Neural progenitor cell (in vitro differentiated cells): Measurements from ENCODE around the gene SHROOM3. TPM values are rescaled to one million over a fixed set of nuclear protein-coding genes. Genes with fewer than 3 reads are reported as not detected.

Source experiments
- DNase-seq: peaks from one replicate; pipeline ENCODE4 v3.0.0-alpha.2; 2016; ENCODE audit warnings: low spot score
- H2AFZ ChIP-seq: fragments of 200-600 bp; sonication (generic); replicated peaks from 2 replicates; pipeline ENCODE4 v1.6.1; 2016; ENCODE audit warnings: antibody characterized with exemption
- H3F3A ChIP-seq: fragments of 200-600 bp; sonication (generic); 2 replicates; pipeline ENCODE4 v1.6.1; 2016; ENCODE audit warnings: antibody characterized with exemption, low read depth
- H3K27ac ChIP-seq: fragments of 200-600 bp; sonication (generic); 2 replicates; pipeline ENCODE4 v1.5.1; 2016; ENCODE audit warnings: mild to moderate bottlenecking
- H3K27me3 ChIP-seq: fragments of 200-600 bp; sonication (generic); 2 replicates; pipeline ENCODE4 v1.6.1; 2016; ENCODE audit warnings: mild to moderate bottlenecking, moderate library complexity
- H3K36me3 ChIP-seq: fragments of 200-600 bp; sonication (generic); 2 replicates; pipeline ENCODE4 v1.5.1; 2016
- H3K4me1 ChIP-seq: fragments of 200-600 bp; sonication (generic); 2 replicates; pipeline ENCODE4 v1.6.1; 2016; ENCODE audit warnings: mixed run types
- H3K4me2 ChIP-seq: fragments of 200-600 bp; sonication (generic); 2 replicates; pipeline ENCODE4 v1.6.1; 2016
- H3K4me3 ChIP-seq: fragments of 200-600 bp; sonication (generic); 2 replicates; pipeline ENCODE4 v1.5.1; 2016
- H3K79me2 ChIP-seq: fragments of 200-600 bp; sonication (generic); 2 replicates; pipeline ENCODE4 v1.6.1; 2016; ENCODE audit warnings: low read depth
- H3K9ac ChIP-seq: fragments of 200-600 bp; sonication (generic); 2 replicates; pipeline ENCODE4 v1.6.1; 2016
- H3K9me3 ChIP-seq: fragments of 200-600 bp; sonication (generic); 2 replicates; pipeline ENCODE4 v1.5.1; 2016; ENCODE audit warnings: low read depth
- H4K20me1 ChIP-seq: fragments of 200-600 bp; sonication (generic); 2 replicates; pipeline ENCODE4 v1.6.1; 2016; ENCODE audit warnings: low read depth
- H3K27ac Mint-ChIP-seq: 3 replicates; pipeline ENCODE4 v1.8.0; 2021; ENCODE audit warnings: mixed read lengths
- H3K27me3 Mint-ChIP-seq: 2 replicates; pipeline ENCODE4 v1.8.0; 2022; ENCODE audit warnings: low read depth, mild to moderate bottlenecking, inconsistent platforms, moderate library complexity, mixed read lengths; ENCODE audit not compliant: insufficient read depth
- H3K36me3 Mint-ChIP-seq: 3 replicates; pipeline ENCODE4 v1.8.0; 2021; ENCODE audit warnings: mixed read lengths
- H3K4me1 Mint-ChIP-seq: 3 replicates; pipeline ENCODE4 v1.8.0; 2021; ENCODE audit warnings: mixed read lengths
- H3K4me3 Mint-ChIP-seq: 3 replicates; pipeline ENCODE4 v1.8.0; 2021; ENCODE audit warnings: mild to moderate bottlenecking, moderate library complexity, mixed read lengths
- H3K9me3 Mint-ChIP-seq: 3 replicates; pipeline ENCODE4 v1.8.0; 2020; ENCODE audit warnings: mixed read lengths
- CTCF ChIP-seq: fragments of 200-600 bp; sonication (generic); IDR thresholded peaks from 2 replicates; pipeline ENCODE4 v1.5.1; 2017; ENCODE audit warnings: antibody characterized with exemption, mild to moderate bottlenecking
- EZH2 ChIP-seq: fragments of 200-600 bp; sonication (generic); IDR thresholded peaks from 2 replicates; pipeline ENCODE4 v1.6.1; 2017; ENCODE audit warnings: antibody characterized with exemption, mild to moderate bottlenecking, moderate library complexity
- EZH2phosphoT487 ChIP-seq: fragments of 200-600 bp; sonication (generic); IDR thresholded peaks from 2 replicates; pipeline ENCODE4 v1.6.1; 2017; ENCODE audit warnings: antibody characterized with exemption
- total RNA-seq: library from RNA; depleted of rRNA; stranded (reverse); fragments of >200 nt; gene quantifications from 2 replicates; pipeline ENCODE4 v1.2.3, GENCODE V29; 2015; ENCODE audit warnings: low replicate concordance

SHROOM3 gene
- total RNA-seq, 1 donor from 2014 or later = 36.6 TPM

- Histone ChIP-seq H3K27me3 (no peaks in the 10 kb centered on the region), H3K4me2 (no peak overlapping the region), H3K9me3 (no peaks in the 10 kb centered on the region), H4K20me1 (peaks cover 15% of the 10 kb centered on the region), H3K79me2 (no peaks in the 10 kb centered on the region), H3K27ac (no peak overlapping the region), H3F3A (no peaks in the 10 kb centered on the region), H3K4me1 (peaks cover 5% of the 10 kb centered on the region), H3K9ac (no peak overlapping the region), H3K36me3 (no peaks in the 10 kb centered on the region), H2AFZ (no peak overlapping the region), H3K4me3 (no peak overlapping the region)
- Mint-ChIP-seq H3K9me3 (no peaks in the 10 kb centered on the region), H3K27ac (no peak overlapping the region), H3K27me3 (no peaks in the 10 kb centered on the region), H3K4me3 (no peak overlapping the region), H3K36me3 (peaks cover 45% of the 10 kb centered on the region), H3K4me1 (peaks cover 35% of the 10 kb centered on the region)
- no peak for DNase-seq
- TF ChIP-seq EZH2 (no peak), CTCF (no peak), EZH2phosphoT487 (no peak)
These were observed 302.7 kb downstream of the SHROOM3 start for GRCh38 chr4:76737771-76738085.

GRCh38 chr4:76738086-76738931 is 303.3 kb downstream of the SHROOM3 start:
- no peaks in the 10 kb centered on the region for H3K79me2 ChIP-seq
- H3K27ac ChIP-seq = no peak overlapping the region
- H3F3A ChIP-seq = no peaks in the 10 kb centered on the region
- no peak for TF ChIP-seq EZH2phosphoT487
- TF ChIP-seq EZH2 = no peak
- no peak for TF ChIP-seq CTCF
- no peaks in the 10 kb centered on the region for H3K27me3 ChIP-seq
- H3K4me1 Mint-ChIP-seq = peaks cover 33% of the 10 kb centered on the region
- H3K4me3 Mint-ChIP-seq = no peak overlapping the region
- DNase-seq = no peak
- no peak overlapping the region for H2AFZ ChIP-seq
- H3K9ac ChIP-seq = no peak overlapping the region
- no peak overlapping the region for H3K4me2 ChIP-seq
- no peak overlapping the region for H3K4me3 ChIP-seq
- no peaks in the 10 kb centered on the region for H3K9me3 ChIP-seq
- peaks cover 45% of the 10 kb centered on the region for H3K36me3 Mint-ChIP-seq
- peaks cover 15% of the 10 kb centered on the region for H4K20me1 ChIP-seq
- no peaks in the 10 kb centered on the region for H3K36me3 ChIP-seq
- peaks cover 11% of the 10 kb centered on the region for H3K4me1 ChIP-seq
- H3K9me3 Mint-ChIP-seq = no peaks in the 10 kb centered on the region
- H3K27me3 Mint-ChIP-seq = no peaks in the 10 kb centered on the region
- H3K27ac Mint-ChIP-seq = peak overlapping the region; percentile 3

GRCh38 chr4:76740192-76740591 is 305.2 kb downstream of the SHROOM3 start:
- Histone ChIP-seq H3K27ac (no peak overlapping the region), H3F3A (no peaks in the 10 kb centered on the region), H3K4me1 (peaks cover 11% of the 10 kb centered on the region), H3K79me2 (peaks cover 9% of the 10 kb centered on the region), H3K9me3 (no peaks in the 10 kb centered on the region), H3K4me2 (no peak overlapping the region), H3K9ac (no peak overlapping the region), H3K4me3 (no peak overlapping the region), H3K27me3 (no peaks in the 10 kb centered on the region), H2AFZ (no peak overlapping the region), H3K36me3 (no peaks in the 10 kb centered on the region), H4K20me1 (peaks cover 13% of the 10 kb centered on the region)
- H3K27ac Mint-ChIP-seq = no peak overlapping the region
- no peaks in the 10 kb centered on the region for H3K9me3 Mint-ChIP-seq
- TF ChIP-seq EZH2phosphoT487 = no peak
- TF ChIP-seq CTCF = no peak
- peaks cover 42% of the 10 kb centered on the region for H3K4me1 Mint-ChIP-seq
- DNase-seq = no peak
- H3K36me3 Mint-ChIP-seq = peaks cover 35% of the 10 kb centered on the region
- H3K4me3 Mint-ChIP-seq = no peak overlapping the region
- no peaks in the 10 kb centered on the region for H3K27me3 Mint-ChIP-seq
